ENCODE measurements around the gene CHODL. TPM values are rescaled to one million over a fixed set of nuclear protein-coding genes. Genes with fewer than 3 reads are reported as not detected.
A peak's percentile ranks its signal among the peaks of the same experiment; 100 is the strongest.

The CHODL gene, protein sequence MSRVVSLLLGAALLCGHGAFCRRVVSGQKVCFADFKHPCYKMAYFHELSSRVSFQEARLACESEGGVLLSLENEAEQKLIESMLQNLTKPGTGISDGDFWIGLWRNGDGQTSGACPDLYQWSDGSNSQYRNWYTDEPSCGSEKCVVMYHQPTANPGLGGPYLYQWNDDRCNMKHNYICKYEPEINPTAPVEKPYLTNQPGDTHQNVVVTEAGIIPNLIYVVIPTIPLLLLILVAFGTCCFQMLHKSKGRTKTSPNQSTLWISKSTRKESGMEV
- total RNA-seq, result under 1 TPM in 1 of 4 donors, not detected in 3; 0.35 TPM

DNA sequence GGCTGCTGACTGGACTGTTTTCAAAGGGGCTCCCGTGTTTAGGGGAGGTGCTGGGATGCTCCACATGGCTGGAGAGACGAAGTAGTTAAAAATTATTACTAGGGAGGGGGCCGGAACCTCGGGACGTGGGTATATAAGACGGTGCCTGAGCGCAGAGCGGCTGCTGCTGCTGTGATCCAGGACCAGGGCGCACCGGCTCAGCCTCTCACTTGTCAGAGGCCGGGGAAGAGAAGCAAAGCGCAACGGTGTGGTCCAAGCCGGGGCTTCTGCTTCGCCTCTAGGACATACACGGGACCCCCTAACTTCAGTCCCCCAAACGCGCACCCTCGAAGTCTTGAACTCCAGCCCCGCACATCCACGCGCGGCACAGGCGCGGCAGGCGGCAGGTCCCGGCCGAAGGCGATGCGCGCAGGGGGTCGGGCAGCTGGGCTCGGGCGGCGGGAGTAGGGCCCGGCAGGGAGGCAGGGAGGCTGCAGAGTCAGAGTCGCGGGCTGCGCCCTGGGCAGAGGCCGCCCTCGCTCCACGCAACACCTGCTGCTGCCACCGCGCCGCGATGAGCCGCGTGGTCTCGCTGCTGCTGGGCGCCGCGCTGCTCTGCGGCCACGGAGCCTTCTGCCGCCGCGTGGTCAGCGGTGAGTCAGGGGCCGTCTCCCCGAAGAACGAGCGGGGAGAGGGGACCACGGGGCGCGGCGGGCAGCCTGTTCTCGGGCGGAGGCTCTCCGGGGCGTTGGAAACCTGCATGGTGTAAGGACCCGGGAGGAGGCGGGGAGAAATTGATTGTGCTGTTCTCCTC lies at the start of gene CHODL:
TSS of gene CHODL (plus strand) at position 163 of the 793 bp plus-strand sequence. CDS start at position 554, 391 bp downstream.
- Histone ChIP-seq H3K4me3 (peak within 1 kb of the TSS; percentile 2 to 40 (median 16)), H3K27me3 (no peaks in the 10 kb centered on the region), H3K9me3 (no peaks in the 10 kb centered on the region), H3K4me1 (peaks cover 0 to 6% (median 0%) of the 10 kb centered on the region in 4 donors), H3K27ac (no peak within 1 kb of the TSS), H3K36me3 (no peaks in the 10 kb centered on the region)
- DNase-seq, result no peak
- TF ChIP-seq, protein P1, sequence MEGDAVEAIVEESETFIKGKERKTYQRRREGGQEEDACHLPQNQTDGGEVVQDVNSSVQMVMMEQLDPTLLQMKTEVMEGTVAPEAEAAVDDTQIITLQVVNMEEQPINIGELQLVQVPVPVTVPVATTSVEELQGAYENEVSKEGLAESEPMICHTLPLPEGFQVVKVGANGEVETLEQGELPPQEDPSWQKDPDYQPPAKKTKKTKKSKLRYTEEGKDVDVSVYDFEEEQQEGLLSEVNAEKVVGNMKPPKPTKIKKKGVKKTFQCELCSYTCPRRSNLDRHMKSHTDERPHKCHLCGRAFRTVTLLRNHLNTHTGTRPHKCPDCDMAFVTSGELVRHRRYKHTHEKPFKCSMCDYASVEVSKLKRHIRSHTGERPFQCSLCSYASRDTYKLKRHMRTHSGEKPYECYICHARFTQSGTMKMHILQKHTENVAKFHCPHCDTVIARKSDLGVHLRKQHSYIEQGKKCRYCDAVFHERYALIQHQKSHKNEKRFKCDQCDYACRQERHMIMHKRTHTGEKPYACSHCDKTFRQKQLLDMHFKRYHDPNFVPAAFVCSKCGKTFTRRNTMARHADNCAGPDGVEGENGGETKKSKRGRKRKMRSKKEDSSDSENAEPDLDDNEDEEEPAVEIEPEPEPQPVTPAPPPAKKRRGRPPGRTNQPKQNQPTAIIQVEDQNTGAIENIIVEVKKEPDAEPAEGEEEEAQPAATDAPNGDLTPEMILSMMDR (IDR thresholded peaks at IDR 0.05), result no peak

DNA sequence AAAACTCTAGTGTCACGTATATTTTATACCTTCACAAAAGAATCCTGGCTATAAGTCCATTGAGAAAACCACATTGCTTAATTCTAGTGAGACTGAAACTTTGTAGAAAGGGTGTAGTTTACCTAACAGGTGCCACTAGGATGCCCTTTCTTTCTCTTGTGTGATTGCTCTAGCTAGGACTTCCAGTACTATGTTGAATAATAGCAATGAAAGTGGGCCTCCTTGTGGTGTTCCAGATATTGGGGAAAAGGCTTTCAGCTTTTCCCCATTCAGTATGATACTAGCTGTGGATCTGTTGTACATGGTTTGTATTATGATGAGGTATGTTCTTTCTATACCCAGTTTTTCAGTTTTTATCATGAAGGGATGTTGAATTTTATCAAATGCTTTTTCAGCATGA lies 39.7 kb upstream of the CHODL start:
- Histone ChIP-seq H3K27me3 (no peaks in the 10 kb centered on the region), H3K27ac (no peak overlapping the region), H3K9me3 (no peaks in the 10 kb centered on the region), H3K36me3 (no peaks in the 10 kb centered on the region), H3K4me1 (no peaks in the 10 kb centered on the region), H3K4me3 (no peak overlapping the region)
- DNase-seq, result no peak
- TF ChIP-seq POLR2A (IDR thresholded peaks at IDR 0.05), result no peak
- TF ChIP-seq, protein P1 (IDR thresholded peaks at IDR 0.05), result no peak

DNA sequence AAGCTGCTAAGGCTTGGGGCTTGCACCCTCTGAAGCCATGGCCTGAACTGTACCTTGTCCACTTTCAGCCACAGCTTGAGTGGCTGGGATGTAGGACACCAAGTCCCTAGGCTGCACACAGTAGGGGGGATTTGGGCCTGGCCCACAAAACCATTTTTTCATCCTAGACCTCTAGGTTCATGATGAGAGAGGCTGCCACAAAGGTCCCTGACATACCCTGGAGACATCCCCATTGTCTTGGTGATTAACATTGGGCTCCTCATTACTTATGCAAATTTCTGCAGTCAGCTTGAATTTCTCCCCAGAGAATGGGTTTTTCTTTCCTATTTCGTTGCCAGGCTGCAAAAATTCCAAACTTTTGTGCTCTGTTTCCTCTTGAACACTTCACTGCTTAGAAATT lies 26.3 kb upstream of the CHODL start:
- Histone ChIP-seq H3K4me1 (no peaks in the 10 kb centered on the region), H3K36me3 (no peaks in the 10 kb centered on the region), H3K27me3 (no peaks in the 10 kb centered on the region), H3K9me3 (peaks cover 0 to 18% (median 0%) of the 10 kb centered on the region in 4 donors), H3K27ac (no peak overlapping the region), H3K4me3 (no peak overlapping the region)
- TF ChIP-seq, protein P1 (IDR thresholded peaks at IDR 0.05), result no peak
- TF ChIP-seq POLR2A (IDR thresholded peaks at IDR 0.05), result no peak
- DNase-seq, result no peak

DNA sequence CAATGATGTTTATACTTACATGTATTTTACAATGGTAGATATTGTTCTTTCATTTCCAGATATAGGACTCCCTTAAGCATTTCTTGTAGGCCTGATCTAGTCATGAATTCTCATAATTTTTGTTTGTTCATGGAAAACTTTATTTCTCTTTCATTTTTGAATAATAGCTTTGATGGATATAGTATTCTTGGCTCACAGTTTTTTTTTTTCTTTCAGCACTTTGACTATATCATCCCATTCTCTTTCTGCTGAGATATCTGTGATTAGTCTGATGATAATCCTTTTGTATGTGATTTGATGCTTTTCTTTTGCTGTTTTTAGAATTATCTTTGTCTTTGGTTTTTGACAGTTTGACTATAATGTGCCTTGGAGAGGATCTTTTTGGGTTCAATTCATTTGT lies 24.1 kb upstream of the CHODL start:
- H3K4me1 ChIP-seq, result no peaks in the 10 kb centered on the region
- no peak overlapping the region for H3K4me3 ChIP-seq
- DNase-seq, result no peak
- H3K36me3 ChIP-seq, result no peaks in the 10 kb centered on the region
- H3K27ac ChIP-seq, result no peak overlapping the region
- no peaks in the 10 kb centered on the region for H3K27me3 ChIP-seq
- no peak for TF ChIP-seq POLR2A (IDR thresholded peaks at IDR 0.05)
- TF ChIP-seq, protein P1 (IDR thresholded peaks at IDR 0.05), result no peak
- H3K9me3 ChIP-seq, result peaks cover 0 to 18% (median 0%) of the 10 kb centered on the region in 4 donors

DNA sequence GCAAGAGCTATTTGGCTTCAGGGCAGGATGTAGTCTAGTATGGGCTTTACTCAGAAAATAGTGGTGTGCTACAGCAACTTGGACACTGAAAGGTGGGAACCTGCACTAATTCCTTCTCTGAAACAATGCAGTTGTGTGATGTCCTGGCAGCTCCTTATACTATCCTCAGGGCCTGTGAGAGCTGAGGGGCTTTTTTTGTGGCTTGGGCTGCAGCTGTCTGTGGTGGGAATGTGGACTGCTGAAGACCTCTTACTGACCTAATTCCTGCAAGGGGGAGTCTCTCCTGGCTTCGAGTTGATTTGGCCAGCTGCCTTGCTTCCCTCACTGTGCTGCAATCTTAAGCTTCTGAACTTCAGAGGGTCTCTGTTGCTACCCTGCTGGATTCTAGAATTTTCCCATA lies 22.3 kb upstream of the CHODL start:
- Histone ChIP-seq H3K36me3 (no peaks in the 10 kb centered on the region), H3K4me1 (no peaks in the 10 kb centered on the region), H3K27ac (no peak overlapping the region), H3K4me3 (no peak overlapping the region), H3K27me3 (no peaks in the 10 kb centered on the region), H3K9me3 (peaks cover 0 to 18% (median 0%) of the 10 kb centered on the region in 4 donors)
- TF ChIP-seq, protein P1 (IDR thresholded peaks at IDR 0.05), result no peak
- no peak for TF ChIP-seq POLR2A (IDR thresholded peaks at IDR 0.05)
- DNase-seq, result no peak
